Cardiac fibroblast (primary cell): ENCODE data around the gene PRRC2C.

Source experiments
- DNase-seq, 2 donors: peaks; one replicate each; pipeline versions ENCODE4 v3.0.0 to v3.0.0-alpha.2; 2010; ENCODE audit warnings: low read depth in 2 of 2
- H3K4me3 ChIP-seq, 2 donors: replicated peaks in 1 of 2; 1 replicate in 1 of 2; 2 replicates in 1 of 2; pipeline ENCODE4 v1.5.1; 2011; ENCODE audit warnings: low read depth in 2 of 2, low read length in 2 of 2, mild to moderate bottlenecking in 2 of 2, moderate library complexity in 1 of 2
- TF ChIP-seq, protein P1 (sequence below): IDR thresholded peaks from one replicate; pipeline ENCODE4 v1.5.1; 2011; ENCODE audit warnings: low read depth, mild to moderate bottlenecking, low read length, inconsistent platforms

PRRC2C gene

GRCh38 chr1:171460018-171460620 is 25.2 kb upstream of the PRRC2C start:
- DNase-seq = no peak
- TF ChIP-seq, protein P1, sequence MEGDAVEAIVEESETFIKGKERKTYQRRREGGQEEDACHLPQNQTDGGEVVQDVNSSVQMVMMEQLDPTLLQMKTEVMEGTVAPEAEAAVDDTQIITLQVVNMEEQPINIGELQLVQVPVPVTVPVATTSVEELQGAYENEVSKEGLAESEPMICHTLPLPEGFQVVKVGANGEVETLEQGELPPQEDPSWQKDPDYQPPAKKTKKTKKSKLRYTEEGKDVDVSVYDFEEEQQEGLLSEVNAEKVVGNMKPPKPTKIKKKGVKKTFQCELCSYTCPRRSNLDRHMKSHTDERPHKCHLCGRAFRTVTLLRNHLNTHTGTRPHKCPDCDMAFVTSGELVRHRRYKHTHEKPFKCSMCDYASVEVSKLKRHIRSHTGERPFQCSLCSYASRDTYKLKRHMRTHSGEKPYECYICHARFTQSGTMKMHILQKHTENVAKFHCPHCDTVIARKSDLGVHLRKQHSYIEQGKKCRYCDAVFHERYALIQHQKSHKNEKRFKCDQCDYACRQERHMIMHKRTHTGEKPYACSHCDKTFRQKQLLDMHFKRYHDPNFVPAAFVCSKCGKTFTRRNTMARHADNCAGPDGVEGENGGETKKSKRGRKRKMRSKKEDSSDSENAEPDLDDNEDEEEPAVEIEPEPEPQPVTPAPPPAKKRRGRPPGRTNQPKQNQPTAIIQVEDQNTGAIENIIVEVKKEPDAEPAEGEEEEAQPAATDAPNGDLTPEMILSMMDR = no peak
- H3K4me3 ChIP-seq = no peak overlapping the region

GRCh38 chr1:171467626-171468025 is 17.7 kb upstream of the PRRC2C start:
- TF ChIP-seq, protein P1 = no peak
- no peak for DNase-seq
- no peak overlapping the region for H3K4me3 ChIP-seq

DNA sequence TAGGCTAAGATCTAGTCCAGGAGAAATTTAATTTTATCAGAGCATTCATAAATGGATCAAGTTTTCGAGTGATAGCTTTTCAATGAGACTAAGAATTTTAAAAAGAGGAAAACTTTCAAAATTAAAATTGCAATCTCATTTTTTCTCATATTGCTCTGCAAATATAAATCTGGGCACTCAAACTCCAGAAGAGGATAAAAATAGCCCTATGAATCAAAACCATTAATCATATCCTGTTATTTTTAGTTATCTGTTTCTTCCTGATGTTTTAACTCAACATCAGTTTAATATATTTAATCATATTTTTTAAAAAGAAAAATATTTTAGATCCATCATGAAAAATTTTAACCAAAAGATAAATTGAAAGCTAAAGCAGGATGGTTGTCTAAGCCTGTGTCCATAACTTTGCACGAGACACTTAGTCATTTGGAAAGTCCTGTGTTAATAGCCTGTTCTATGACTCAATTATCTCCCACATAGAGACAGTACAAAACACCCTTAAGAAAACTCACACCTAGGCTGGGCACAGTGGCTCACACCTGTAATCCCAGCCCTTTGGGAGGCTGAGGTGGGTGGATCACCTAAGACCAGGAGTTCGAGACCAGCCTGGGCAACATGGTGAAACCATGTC is 17.1 kb upstream of the PRRC2C start:
- TF ChIP-seq, protein P1 = no peak
- DNase-seq = peak; percentile 39 to 71
- no peak overlapping the region for H3K4me3 ChIP-seq

DNA sequence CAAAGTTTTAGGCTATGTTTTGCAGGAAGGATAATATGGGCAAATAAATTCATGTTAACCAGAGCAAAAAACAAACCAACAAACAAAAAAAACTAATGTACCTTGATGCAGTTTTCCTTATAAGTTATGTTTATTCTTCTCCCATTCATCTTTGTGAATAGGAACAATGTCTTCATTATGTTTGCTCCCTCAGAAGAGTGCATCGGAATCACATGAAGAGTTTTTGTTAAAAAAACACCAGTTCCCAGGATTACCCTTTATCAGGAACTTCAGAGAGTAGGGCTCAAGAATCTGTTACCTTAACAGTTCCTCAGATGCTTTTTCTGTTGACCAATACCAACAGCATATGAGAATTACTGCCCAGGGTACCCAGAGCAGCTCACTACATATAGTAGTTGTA is 14.6 kb upstream of the PRRC2C start:
- H3K4me3 ChIP-seq = no peak overlapping the region
- no peak for DNase-seq
- TF ChIP-seq, protein P1 = no peak

- no peak overlapping the region for H3K4me3 ChIP-seq
- DNase-seq = no peak
- TF ChIP-seq, protein P1 = no peak
These were observed 13.1 kb upstream of the PRRC2C start for GRCh38 chr1:171472183-171472647.

GRCh38 chr1:171476829-171477228 is 8.5 kb upstream of the PRRC2C start:
- no peak for DNase-seq
- TF ChIP-seq, protein P1 = no peak
- H3K4me3 ChIP-seq = no peak overlapping the region

- TF ChIP-seq, protein P1 = no peak
- no peak overlapping the region for H3K4me3 ChIP-seq
- DNase-seq = no peak
These were observed 7.5 kb upstream of the PRRC2C start for GRCh38 chr1:171477804-171478203.
